ENCODE results near the gene KDM3B. TPM values are rescaled to one million over a fixed set of nuclear protein-coding genes. Genes with fewer than 3 reads are reported as not detected.
A peak's percentile ranks its signal among the peaks of the same experiment; 100 is the strongest.

The KDM3B gene
- total RNA-seq, 6 donors from 2014 or later = 54.8 to 110 (median 56.8) TPM

GRCh38 chr5:138369706-138370105 is 17.2 kb downstream of the KDM3B start:
- ATAC-seq (ENCODE audit: low FRiP score in 2 of 2) (peak; percentile 73 to 87), DNase-seq (no peak)
- WGBS, 2 donors = 64 to 73% methylated on average over 2 of the region's 2 CpGs
- no peaks in the 10 kb centered on the region for H3K27me3 ChIP-seq
- H3K9me3 ChIP-seq = no peaks in the 10 kb centered on the region
- TF ChIP-seq POLR2AphosphoS5 (IDR thresholded peaks at IDR 0.05) = peak in 1 of 2 donors; percentile 26
- TF ChIP-seq, protein P1, sequence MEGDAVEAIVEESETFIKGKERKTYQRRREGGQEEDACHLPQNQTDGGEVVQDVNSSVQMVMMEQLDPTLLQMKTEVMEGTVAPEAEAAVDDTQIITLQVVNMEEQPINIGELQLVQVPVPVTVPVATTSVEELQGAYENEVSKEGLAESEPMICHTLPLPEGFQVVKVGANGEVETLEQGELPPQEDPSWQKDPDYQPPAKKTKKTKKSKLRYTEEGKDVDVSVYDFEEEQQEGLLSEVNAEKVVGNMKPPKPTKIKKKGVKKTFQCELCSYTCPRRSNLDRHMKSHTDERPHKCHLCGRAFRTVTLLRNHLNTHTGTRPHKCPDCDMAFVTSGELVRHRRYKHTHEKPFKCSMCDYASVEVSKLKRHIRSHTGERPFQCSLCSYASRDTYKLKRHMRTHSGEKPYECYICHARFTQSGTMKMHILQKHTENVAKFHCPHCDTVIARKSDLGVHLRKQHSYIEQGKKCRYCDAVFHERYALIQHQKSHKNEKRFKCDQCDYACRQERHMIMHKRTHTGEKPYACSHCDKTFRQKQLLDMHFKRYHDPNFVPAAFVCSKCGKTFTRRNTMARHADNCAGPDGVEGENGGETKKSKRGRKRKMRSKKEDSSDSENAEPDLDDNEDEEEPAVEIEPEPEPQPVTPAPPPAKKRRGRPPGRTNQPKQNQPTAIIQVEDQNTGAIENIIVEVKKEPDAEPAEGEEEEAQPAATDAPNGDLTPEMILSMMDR (IDR thresholded peaks at IDR 0.05) = no peak
- H3K27ac ChIP-seq = peak overlapping the region; percentile 72 to 78 (median 75)
- no peak overlapping the region for H3K4me3 ChIP-seq
- H3K4me1 ChIP-seq = peaks cover 38 to 61% (median 48%) of the 10 kb centered on the region in 4 donors
- peaks cover 3 to 21% (median 13%) of the 10 kb centered on the region in 4 donors for H3K36me3 ChIP-seq

GRCh38 chr5:138370537-138370936 is 18.1 kb downstream of the KDM3B start:
- peak overlapping the region in 3 of 4 donors; percentile 8 to 74 (median 16) for H3K27ac ChIP-seq
- no peak for DNase-seq
- WGBS, 2 donors = 79% methylated on average over 3 of the region's 3 CpGs

DNA sequence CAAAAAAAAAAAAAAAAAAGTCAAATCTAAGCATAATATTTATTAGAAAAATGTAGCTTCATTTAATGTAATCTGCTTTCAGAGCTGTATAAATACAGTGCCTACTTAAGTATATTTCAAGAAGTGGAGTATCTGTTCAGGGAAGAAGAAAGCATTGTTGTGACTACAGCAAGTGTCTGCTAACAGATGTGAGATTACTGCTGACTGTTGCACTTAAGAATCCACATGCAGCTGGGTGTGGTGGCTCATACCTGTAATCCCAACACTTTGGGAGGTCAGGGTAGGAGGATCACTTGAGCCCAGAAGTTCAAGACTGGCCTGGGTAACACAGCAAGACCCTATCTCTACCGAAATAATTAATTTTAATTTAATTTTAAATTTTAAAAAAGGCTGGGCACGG is 19.0 kb downstream of the KDM3B start:
- H3K4me1 ChIP-seq = peaks cover 33 to 55% (median 45%) of the 10 kb centered on the region in 4 donors
- ATAC-seq (ENCODE audit: low FRiP score in 2 of 2) = no peak
- no peak for DNase-seq
- no peaks in the 10 kb centered on the region for H3K27me3 ChIP-seq
- TF ChIP-seq POLR2A (IDR thresholded peaks at IDR 0.05) (no peak), POLR2AphosphoS5 (IDR thresholded peaks at IDR 0.05) (no peak), EP300 (IDR thresholded peaks at IDR 0.05) (no peak)
- TF ChIP-seq, protein P1 (IDR thresholded peaks at IDR 0.05) = no peak
- no peak overlapping the region for H3K4me3 ChIP-seq
- H3K27ac ChIP-seq = peak overlapping the region in 1 of 4 donors; percentile 16
- H3K36me3 ChIP-seq = peaks cover 11 to 38% (median 27%) of the 10 kb centered on the region in 4 donors
- WGBS, 2 donors = 87 to 97% methylated on average over 2 of the region's 2 CpGs
- H3K9me3 ChIP-seq = no peaks in the 10 kb centered on the region

More at GRCh38 chr5:138370537-138370936, 18.1 kb downstream of the KDM3B start:
- ATAC-seq (ENCODE audit: low FRiP score in 2 of 2) = no peak
- Histone ChIP-seq H3K4me1 (peaks cover 38 to 61% (median 48%) of the 10 kb centered on the region in 4 donors), H3K27me3 (no peaks in the 10 kb centered on the region), H3K4me3 (peak overlapping the region in 1 of 4 donors; percentile 7), H3K9me3 (no peaks in the 10 kb centered on the region), H3K36me3 (peaks cover 6 to 29% (median 19%) of the 10 kb centered on the region in 4 donors)
- TF ChIP-seq, protein P1 (IDR thresholded peaks at IDR 0.05) = no peak
- TF ChIP-seq POLR2A (IDR thresholded peaks at IDR 0.05) (no peak), EP300 (IDR thresholded peaks at IDR 0.05) (no peak), POLR2AphosphoS5 (IDR thresholded peaks at IDR 0.05) (no peak)

DNA sequence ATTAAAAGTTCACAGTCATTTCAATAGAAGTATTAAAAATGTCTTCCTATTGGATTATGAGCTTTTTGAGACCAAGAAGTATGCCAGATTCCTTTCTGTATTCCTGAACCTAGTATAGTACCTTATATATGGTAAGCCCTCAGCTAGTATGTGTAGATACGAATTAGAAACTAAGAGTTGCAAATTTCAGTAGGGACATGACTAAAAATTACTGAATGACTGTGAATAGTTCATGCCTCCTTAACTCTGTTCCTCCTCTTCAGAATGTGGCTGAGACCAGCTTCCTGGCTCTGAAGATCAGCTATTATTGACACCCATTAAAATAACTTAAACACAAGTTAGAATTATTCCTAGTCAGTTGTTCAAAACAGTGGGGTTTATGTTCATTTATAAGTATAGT is 19.7 kb downstream of the KDM3B start:
- H3K27me3 ChIP-seq = no peaks in the 10 kb centered on the region
- no peak overlapping the region for H3K4me3 ChIP-seq
- H3K9me3 ChIP-seq = no peaks in the 10 kb centered on the region
- TF ChIP-seq POLR2A (IDR thresholded peaks at IDR 0.05) = no peak
- TF ChIP-seq POLR2AphosphoS5 (IDR thresholded peaks at IDR 0.05) = no peak
- TF ChIP-seq EP300 (IDR thresholded peaks at IDR 0.05) = no peak
- TF ChIP-seq, protein P1 (IDR thresholded peaks at IDR 0.05) = no peak
- peaks cover 11 to 46% (median 29%) of the 10 kb centered on the region in 4 donors for H3K36me3 ChIP-seq
- ATAC-seq (ENCODE audit: low FRiP score in 2 of 2) (no peak), DNase-seq (no peak)
- no peak overlapping the region for H3K27ac ChIP-seq
- 58 to 61% methylated on average over 1 of the region's 1 CpG for WGBS, 2 donors
- peaks cover 25 to 47% (median 38%) of the 10 kb centered on the region in 4 donors for H3K4me1 ChIP-seq

GRCh38 chr5:138372653-138373052 is 20.2 kb downstream of the KDM3B start:
- no peak overlapping the region for H3K4me3 ChIP-seq
- no peaks in the 10 kb centered on the region for H3K9me3 ChIP-seq
- WGBS, 2 donors = 65 to 69% methylated on average over 5 of the region's 5 CpGs
- ATAC-seq (ENCODE audit: low FRiP score in 2 of 2) (no peak), DNase-seq (no peak)
- peaks cover 21 to 43% (median 36%) of the 10 kb centered on the region in 4 donors for H3K4me1 ChIP-seq
- TF ChIP-seq, protein P1 (IDR thresholded peaks at IDR 0.05) = no peak
- TF ChIP-seq EP300 (IDR thresholded peaks at IDR 0.05) = no peak
- H3K27me3 ChIP-seq = no peaks in the 10 kb centered on the region
- H3K36me3 ChIP-seq = peaks cover 14 to 50% (median 31%) of the 10 kb centered on the region in 4 donors
- no peak overlapping the region for H3K27ac ChIP-seq
